Activated T-cell treated with anti-CD3 and anti-CD28 coated beads, Interleukin-2, amount 50 U/mL, for 24 hours (primary cell): ENCODE results near the gene GLDN.
"Not testable (repeated sequence)": the region's sequence is repeated elsewhere in the genome, so short reads cannot be mapped to it uniquely, and the experiment has no call there.

Experiments used
- DNase-seq: peaks from one replicate; pipeline ENCODE4 v3.0.0-alpha.2; 2020
- H3K27ac Mint-ChIP-seq: 2 replicates; pipeline ENCODE4 v1.8.0; 2020; ENCODE audit warnings: mild to moderate bottlenecking, mixed read lengths
- H3K27me3 Mint-ChIP-seq: 2 replicates; pipeline ENCODE4 v1.8.0; 2020; ENCODE audit warnings: mixed read lengths
- H3K36me3 Mint-ChIP-seq: 2 replicates; pipeline ENCODE4 v1.8.0; 2020; ENCODE audit warnings: low read depth, mixed read lengths
- H3K4me1 Mint-ChIP-seq: 2 replicates; pipeline ENCODE4 v1.8.0; 2020; ENCODE audit warnings: low read depth, mixed read lengths
- H3K4me3 Mint-ChIP-seq: 2 replicates; pipeline ENCODE4 v1.8.0; 2020; ENCODE audit warnings: mild to moderate bottlenecking, moderate library complexity, mixed read lengths
- H3K9me3 Mint-ChIP-seq: 2 replicates; pipeline ENCODE4 v1.8.0; 2020; ENCODE audit warnings: mixed read lengths

GLDN gene

GRCh38 chr15:51403072-51403878 is 61.8 kb downstream of the GLDN start:
- Mint-ChIP-seq H3K36me3 (no peaks in the 10 kb centered on the region), H3K4me3 (no peak overlapping the region), H3K4me1 (no peaks in the 10 kb centered on the region), H3K27ac (no peak overlapping the region), H3K27me3 (peaks cover 35% of the 10 kb centered on the region), H3K9me3 (no peaks in the 10 kb centered on the region)
- DNase-seq, result no peak

GRCh38 chr15:51403946-51404695 is 62.7 kb downstream of the GLDN start:
- Mint-ChIP-seq H3K27ac (no peak overlapping the region), H3K36me3 (no peaks in the 10 kb centered on the region), H3K9me3 (no peaks in the 10 kb centered on the region), H3K27me3 (peaks cover 33% of the 10 kb centered on the region), H3K4me3 (no peak overlapping the region), H3K4me1 (no peaks in the 10 kb centered on the region)
- no peak for DNase-seq

- H3K36me3 Mint-ChIP-seq, result no peaks in the 10 kb centered on the region
- peaks cover 30% of the 10 kb centered on the region for H3K27me3 Mint-ChIP-seq
- no peaks in the 10 kb centered on the region for H3K9me3 Mint-ChIP-seq
- DNase-seq, result no peak
- H3K4me3 Mint-ChIP-seq, result no peak overlapping the region
- H3K27ac Mint-ChIP-seq, result no peak overlapping the region
- H3K4me1 Mint-ChIP-seq, result no peaks in the 10 kb centered on the region
These were observed 64.5 kb downstream of the GLDN start for GRCh38 chr15:51405693-51406523.

GRCh38 chr15:51414256-51414860 is 72.9 kb downstream of the GLDN start:
- no peak overlapping the region for H3K4me3 Mint-ChIP-seq
- no peak for DNase-seq

GRCh38 chr15:51416129-51416528 is 74.7 kb downstream of the GLDN start:
- no peaks in the 10 kb centered on the region for H3K9me3 Mint-ChIP-seq
- no peaks in the 10 kb centered on the region for H3K27me3 Mint-ChIP-seq
- H3K27ac Mint-ChIP-seq, result no peak overlapping the region
- H3K36me3 Mint-ChIP-seq, result no peaks in the 10 kb centered on the region
- no peak for DNase-seq
- H3K4me3 Mint-ChIP-seq, result no peak overlapping the region
- H3K4me1 Mint-ChIP-seq, result no peaks in the 10 kb centered on the region

More at GRCh38 chr15:51414256-51414860, 72.9 kb downstream of the GLDN start:
- H3K27ac Mint-ChIP-seq, result no peak overlapping the region
- H3K4me1 Mint-ChIP-seq, result no peaks in the 10 kb centered on the region
- no peaks in the 10 kb centered on the region for H3K27me3 Mint-ChIP-seq
- no peaks in the 10 kb centered on the region for H3K36me3 Mint-ChIP-seq
- H3K9me3 Mint-ChIP-seq, result no peaks in the 10 kb centered on the region

GRCh38 chr15:51423040-51423439 is 81.6 kb downstream of the GLDN start:
- H3K4me1 Mint-ChIP-seq, H3K9me3 Mint-ChIP-seq, H3K27me3 Mint-ChIP-seq, DNase-seq, H3K36me3 Mint-ChIP-seq, H3K27ac Mint-ChIP-seq, H3K4me3 Mint-ChIP-seq: not testable (repeated sequence)

GRCh38 chr15:51424780-51425179 is 83.3 kb downstream of the GLDN start:
- Mint-ChIP-seq H3K4me3 (no peak overlapping the region), H3K27me3 (peaks cover 7% of the 10 kb centered on the region), H3K36me3 (no peaks in the 10 kb centered on the region), H3K4me1 (no peaks in the 10 kb centered on the region), H3K9me3 (no peaks in the 10 kb centered on the region), H3K27ac (no peak overlapping the region)
- no peak for DNase-seq

- no peak overlapping the region for H3K27ac Mint-ChIP-seq
- no peak overlapping the region for H3K4me3 Mint-ChIP-seq
- H3K4me1 Mint-ChIP-seq, result no peaks in the 10 kb centered on the region
- H3K27me3 Mint-ChIP-seq, result peaks cover 10% of the 10 kb centered on the region
- no peaks in the 10 kb centered on the region for H3K9me3 Mint-ChIP-seq
- H3K36me3 Mint-ChIP-seq, result no peaks in the 10 kb centered on the region
- no peak for DNase-seq
These were observed 84.1 kb downstream of the GLDN start for GRCh38 chr15:51425517-51426040.

- Mint-ChIP-seq H3K27me3 (peaks cover 11% of the 10 kb centered on the region), H3K36me3 (no peaks in the 10 kb centered on the region), H3K9me3 (no peaks in the 10 kb centered on the region), H3K27ac (no peak overlapping the region), H3K4me1 (no peaks in the 10 kb centered on the region), H3K4me3 (no peak overlapping the region)
- no peak for DNase-seq
These were observed 97.1 kb downstream of the GLDN start for GRCh38 chr15:51438526-51438925.

GRCh38 chr15:51443282-51443914 is 101.9 kb downstream of the GLDN start:
- Mint-ChIP-seq H3K4me3 (no peak overlapping the region), H3K36me3 (no peaks in the 10 kb centered on the region), H3K9me3 (no peaks in the 10 kb centered on the region), H3K4me1 (no peaks in the 10 kb centered on the region), H3K27ac (no peak overlapping the region), H3K27me3 (peaks cover 8% of the 10 kb centered on the region)
- DNase-seq, result no peak

- DNase-seq, result no peak
- H3K9me3 Mint-ChIP-seq, result no peaks in the 10 kb centered on the region
- peaks cover 2% of the 10 kb centered on the region for H3K36me3 Mint-ChIP-seq
- no peaks in the 10 kb centered on the region for H3K4me1 Mint-ChIP-seq
- no peak overlapping the region for H3K27ac Mint-ChIP-seq
- H3K4me3 Mint-ChIP-seq, result no peak overlapping the region
- H3K27me3 Mint-ChIP-seq, result peaks cover 8% of the 10 kb centered on the region
These were observed 102.7 kb downstream of the GLDN start for GRCh38 chr15:51444112-51444511.

GRCh38 chr15:51444807-51445206 is 103.4 kb downstream of the GLDN start:
- no peak overlapping the region for H3K27ac Mint-ChIP-seq
- no peaks in the 10 kb centered on the region for H3K4me1 Mint-ChIP-seq
- H3K9me3 Mint-ChIP-seq, result no peaks in the 10 kb centered on the region
- H3K36me3 Mint-ChIP-seq, result peaks cover 9% of the 10 kb centered on the region
- no peak for DNase-seq
- no peak overlapping the region for H3K4me3 Mint-ChIP-seq
- peaks cover 8% of the 10 kb centered on the region for H3K27me3 Mint-ChIP-seq

GRCh38 chr15:51446029-51446744 is 104.7 kb downstream of the GLDN start:
- H3K9me3 Mint-ChIP-seq, H3K4me3 Mint-ChIP-seq, H3K27ac Mint-ChIP-seq, H3K27me3 Mint-ChIP-seq, H3K4me1 Mint-ChIP-seq, DNase-seq: not testable (repeated sequence)
- peaks cover 14% of the 10 kb centered on the region for H3K36me3 Mint-ChIP-seq
